Fibroblast of lung (primary cell): ENCODE measurements around the gene PUDP.

ENCODE experiments used
- EZH2 ChIP-seq: IDR thresholded peaks from 2 replicates; pipeline ENCODE4 v1.5.1; 2012; ENCODE audit warnings: low read length, control low read depth, mild to moderate bottlenecking; ENCODE audit errors: missing control alignments
- TF ChIP-seq, protein P1 (sequence below), 2 donors: IDR thresholded peaks in 1 of 2; conservative IDR thresholded peaks in 1 of 2; 1 replicate in 1 of 2; 2 replicates in 1 of 2; pipeline ENCODE4 v1.5.1; 2011 to 2012; ENCODE audit warnings: low read length in 2 of 2, control low read depth in 1 of 2, inconsistent platforms in 1 of 2, low read depth in 1 of 2, mild to moderate bottlenecking in 1 of 2

DNA sequence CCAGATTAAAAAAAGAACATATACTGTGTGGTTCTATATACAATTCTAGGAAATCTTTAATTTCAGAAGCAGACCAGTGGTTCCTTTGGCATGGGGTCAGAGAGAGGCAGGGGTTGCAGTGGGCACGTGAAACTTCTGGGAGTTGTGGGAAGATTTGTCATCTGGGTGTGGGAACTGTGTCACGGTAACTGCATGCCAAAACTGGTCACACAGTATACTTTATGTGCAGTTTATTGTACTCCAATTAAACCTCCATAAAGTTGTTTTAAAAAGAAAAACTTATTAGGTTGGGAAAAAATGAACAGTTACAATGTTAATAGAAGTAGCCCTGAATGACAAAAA lies 27.1 kb downstream of the PUDP start:
- TF ChIP-seq, protein P1, sequence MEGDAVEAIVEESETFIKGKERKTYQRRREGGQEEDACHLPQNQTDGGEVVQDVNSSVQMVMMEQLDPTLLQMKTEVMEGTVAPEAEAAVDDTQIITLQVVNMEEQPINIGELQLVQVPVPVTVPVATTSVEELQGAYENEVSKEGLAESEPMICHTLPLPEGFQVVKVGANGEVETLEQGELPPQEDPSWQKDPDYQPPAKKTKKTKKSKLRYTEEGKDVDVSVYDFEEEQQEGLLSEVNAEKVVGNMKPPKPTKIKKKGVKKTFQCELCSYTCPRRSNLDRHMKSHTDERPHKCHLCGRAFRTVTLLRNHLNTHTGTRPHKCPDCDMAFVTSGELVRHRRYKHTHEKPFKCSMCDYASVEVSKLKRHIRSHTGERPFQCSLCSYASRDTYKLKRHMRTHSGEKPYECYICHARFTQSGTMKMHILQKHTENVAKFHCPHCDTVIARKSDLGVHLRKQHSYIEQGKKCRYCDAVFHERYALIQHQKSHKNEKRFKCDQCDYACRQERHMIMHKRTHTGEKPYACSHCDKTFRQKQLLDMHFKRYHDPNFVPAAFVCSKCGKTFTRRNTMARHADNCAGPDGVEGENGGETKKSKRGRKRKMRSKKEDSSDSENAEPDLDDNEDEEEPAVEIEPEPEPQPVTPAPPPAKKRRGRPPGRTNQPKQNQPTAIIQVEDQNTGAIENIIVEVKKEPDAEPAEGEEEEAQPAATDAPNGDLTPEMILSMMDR (conservative IDR thresholded peaks at IDR 0.05 in 1 of 2, IDR thresholded peaks at IDR 0.05 in 1 of 2; ENCODE audit: low read depth in 1 of 2, low read length in 2 of 2) = no peak
- TF ChIP-seq EZH2 = no peak
